Chondrocyte (in vitro differentiated cells): ENCODE results near the gene KERA. TPM values are rescaled to one million over a fixed set of nuclear protein-coding genes. Genes with fewer than 3 reads are reported as not detected.
A peak's percentile ranks its signal among the peaks of the same experiment; 100 is the strongest.
"Not testable (repeated sequence)": the region's sequence is repeated elsewhere in the genome, so short reads cannot be mapped to it uniquely, and the experiment has no call there.

Source experiments
- DNase-seq: peaks from one replicate; pipeline ENCODE4 v3.0.0; 2021; ENCODE audit warnings: mixed read lengths, low spot score
- H3K27ac Mint-ChIP-seq: one replicate; pipeline ENCODE4 v1.8.0; 2021; ENCODE audit warnings: mild to moderate bottlenecking, moderate library complexity, mixed read lengths; ENCODE audit not compliant: unreplicated experiment
- H3K27me3 Mint-ChIP-seq: 2 replicates; pipeline ENCODE4 v1.8.0; 2021; ENCODE audit warnings: low read depth, mixed read lengths
- H3K36me3 Mint-ChIP-seq: 2 replicates; pipeline ENCODE4 v1.8.0; 2021; ENCODE audit warnings: low read depth, mixed read lengths
- H3K4me1 Mint-ChIP-seq: 2 replicates; pipeline ENCODE4 v1.8.0; 2021; ENCODE audit warnings: low read depth, mild to moderate bottlenecking, mixed read lengths
- H3K4me3 Mint-ChIP-seq: one replicate; pipeline ENCODE4 v1.8.0; 2021; ENCODE audit warnings: mild to moderate bottlenecking, moderate library complexity, mixed read lengths; ENCODE audit not compliant: unreplicated experiment
- H3K9me3 Mint-ChIP-seq: 2 replicates; pipeline ENCODE4 v1.8.0; 2021; ENCODE audit warnings: low read depth, mixed read lengths
- total RNA-seq: library from RNA; stranded (reverse); gene quantifications from 3 replicates; pipeline ENCODE4 v1.2.1, GENCODE V29; 2021
- TF ChIP-seq, protein P1 (sequence below): fragments of 200-600 bp; sonication (generic); IDR thresholded peaks from 2 replicates; pipeline ENCODE4 v1.5.0; 2021; ENCODE audit warnings: antibody characterized with exemption, mild to moderate bottlenecking, moderate library complexity

KERA gene
- total RNA-seq, 1 donor from 2014 or later: not detected

DNA sequence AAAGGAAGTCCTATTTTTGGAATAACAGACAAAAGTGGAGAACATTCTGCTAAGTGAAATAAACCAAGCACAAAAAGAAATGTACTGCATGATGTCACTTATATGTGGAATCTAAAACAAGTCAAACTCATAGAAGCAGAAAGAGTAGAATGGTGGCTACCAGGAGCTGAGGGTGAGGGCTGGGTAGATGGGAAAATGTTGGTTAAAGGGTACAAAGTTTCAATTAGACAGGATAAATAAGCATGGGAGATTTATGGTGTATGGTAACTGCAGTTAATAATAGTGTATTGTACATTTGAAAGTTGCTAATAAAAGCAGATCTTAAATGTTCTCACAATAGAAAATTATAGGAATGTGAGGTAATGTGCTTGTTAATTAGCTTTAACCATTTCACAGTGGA lies 40.6 kb upstream of the KERA start:
- no peak for DNase-seq
- no peak overlapping the region for H3K4me3 Mint-ChIP-seq
- peak overlapping the region; percentile 96 for H3K27ac Mint-ChIP-seq
- peaks cover 67% of the 10 kb centered on the region for H3K4me1 Mint-ChIP-seq
- TF ChIP-seq, protein P1, sequence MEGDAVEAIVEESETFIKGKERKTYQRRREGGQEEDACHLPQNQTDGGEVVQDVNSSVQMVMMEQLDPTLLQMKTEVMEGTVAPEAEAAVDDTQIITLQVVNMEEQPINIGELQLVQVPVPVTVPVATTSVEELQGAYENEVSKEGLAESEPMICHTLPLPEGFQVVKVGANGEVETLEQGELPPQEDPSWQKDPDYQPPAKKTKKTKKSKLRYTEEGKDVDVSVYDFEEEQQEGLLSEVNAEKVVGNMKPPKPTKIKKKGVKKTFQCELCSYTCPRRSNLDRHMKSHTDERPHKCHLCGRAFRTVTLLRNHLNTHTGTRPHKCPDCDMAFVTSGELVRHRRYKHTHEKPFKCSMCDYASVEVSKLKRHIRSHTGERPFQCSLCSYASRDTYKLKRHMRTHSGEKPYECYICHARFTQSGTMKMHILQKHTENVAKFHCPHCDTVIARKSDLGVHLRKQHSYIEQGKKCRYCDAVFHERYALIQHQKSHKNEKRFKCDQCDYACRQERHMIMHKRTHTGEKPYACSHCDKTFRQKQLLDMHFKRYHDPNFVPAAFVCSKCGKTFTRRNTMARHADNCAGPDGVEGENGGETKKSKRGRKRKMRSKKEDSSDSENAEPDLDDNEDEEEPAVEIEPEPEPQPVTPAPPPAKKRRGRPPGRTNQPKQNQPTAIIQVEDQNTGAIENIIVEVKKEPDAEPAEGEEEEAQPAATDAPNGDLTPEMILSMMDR: no peak
- H3K36me3 Mint-ChIP-seq: peaks cover 5% of the 10 kb centered on the region
- no peaks in the 10 kb centered on the region for H3K27me3 Mint-ChIP-seq
- H3K9me3 Mint-ChIP-seq: peaks cover 2% of the 10 kb centered on the region

DNA sequence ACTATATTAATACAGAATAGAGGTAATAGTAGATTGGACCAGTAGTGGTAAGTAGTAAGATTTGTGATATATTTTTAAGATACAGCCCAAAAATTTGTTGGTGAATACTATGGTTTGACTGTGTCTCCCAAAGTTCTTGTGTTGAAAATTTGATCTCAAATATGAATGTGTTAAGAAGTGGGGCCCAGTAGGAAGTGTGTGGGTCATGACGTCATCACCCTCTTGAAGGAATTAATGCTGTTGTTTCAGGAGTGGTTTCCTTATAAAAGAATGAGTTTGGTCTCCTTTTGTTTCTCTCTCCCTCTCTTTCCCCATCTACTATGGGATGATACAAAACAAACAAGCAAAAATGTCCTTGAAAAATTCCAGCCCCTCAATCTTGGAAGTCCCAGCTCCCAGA lies 37.1 kb upstream of the KERA start:
- DNase-seq: no peak
- peaks cover 51% of the 10 kb centered on the region for H3K4me1 Mint-ChIP-seq
- TF ChIP-seq, protein P1: no peak
- peaks cover 10% of the 10 kb centered on the region for H3K36me3 Mint-ChIP-seq
- no peak overlapping the region for H3K27ac Mint-ChIP-seq
- H3K27me3 Mint-ChIP-seq: no peaks in the 10 kb centered on the region
- no peak overlapping the region for H3K4me3 Mint-ChIP-seq
- peaks cover 16% of the 10 kb centered on the region for H3K9me3 Mint-ChIP-seq

GRCh38 chr12:91094032-91094662 lies 36.3 kb upstream of the KERA start:
- Mint-ChIP-seq H3K4me3 (peak overlapping the region; percentile 21), H3K9me3 (peaks cover 24% of the 10 kb centered on the region), H3K27me3 (no peaks in the 10 kb centered on the region), H3K4me1 (peaks cover 43% of the 10 kb centered on the region), H3K27ac (peak overlapping the region; percentile 82), H3K36me3 (peaks cover 16% of the 10 kb centered on the region)
- TF ChIP-seq, protein P1: no peak
- DNase-seq: no peak

DNA sequence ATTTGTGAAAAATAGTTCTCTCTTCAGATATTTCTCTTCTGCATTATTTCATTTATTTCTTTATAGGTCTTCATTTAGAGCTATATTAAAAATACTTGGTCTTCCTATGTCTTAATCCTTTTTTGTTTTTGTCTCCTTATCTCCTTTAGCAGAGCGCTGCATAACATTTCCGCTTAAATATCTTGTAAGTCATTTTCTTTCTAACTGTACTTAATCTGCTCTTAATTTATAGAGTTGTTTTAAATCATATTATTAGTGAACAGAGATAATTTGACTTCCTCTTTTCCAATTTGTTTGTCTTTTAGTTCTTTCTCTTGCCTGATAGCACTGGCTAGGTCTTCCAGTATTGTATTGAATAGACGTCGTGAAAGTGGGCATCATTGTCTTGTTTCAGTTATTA lies 35.5 kb upstream of the KERA start:
- Mint-ChIP-seq H3K4me1 (peaks cover 36% of the 10 kb centered on the region), H3K36me3 (peaks cover 20% of the 10 kb centered on the region), H3K27ac (no peak overlapping the region), H3K27me3 (no peaks in the 10 kb centered on the region), H3K9me3 (peaks cover 32% of the 10 kb centered on the region), H3K4me3 (no peak overlapping the region)
- no peak for DNase-seq
- TF ChIP-seq, protein P1: no peak

DNA sequence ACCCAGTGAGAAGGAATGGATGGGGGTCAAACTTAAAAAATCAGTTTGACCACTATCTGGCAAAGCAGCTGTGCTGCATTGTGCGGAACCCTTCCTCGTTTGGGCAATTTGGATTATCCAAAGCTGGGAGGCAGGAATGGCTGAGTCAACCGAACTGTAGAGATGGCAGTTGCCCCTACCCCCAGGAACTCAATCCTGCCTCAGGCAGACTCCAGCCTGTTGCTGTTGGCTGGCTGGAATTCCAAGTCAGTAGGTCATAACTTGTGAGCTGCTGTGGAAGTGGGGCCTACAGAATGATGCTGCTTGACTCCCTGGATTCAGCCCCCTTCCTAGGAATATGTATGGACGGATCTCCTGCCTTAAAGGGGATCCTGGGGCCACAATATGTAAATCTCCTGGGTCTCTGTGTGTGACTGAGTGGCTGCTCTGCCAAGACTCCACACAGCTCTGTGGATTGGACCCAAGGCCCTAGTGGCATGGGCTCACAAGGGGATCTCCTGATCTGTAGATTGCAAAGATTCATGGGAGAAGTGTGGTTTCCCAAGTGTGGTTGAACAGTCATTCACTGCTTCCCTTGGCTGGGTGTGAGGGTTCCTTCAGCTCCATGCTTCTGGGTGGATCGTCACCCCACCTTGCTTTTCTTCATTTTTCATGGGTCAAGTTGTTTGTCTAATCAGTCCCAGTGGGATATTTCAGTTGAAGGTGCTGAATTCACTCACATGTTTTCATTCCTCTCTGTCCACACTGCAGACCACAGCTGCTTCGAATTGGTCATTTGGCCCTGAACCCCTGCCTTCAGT lies 34.3 kb upstream of the KERA start:
- TF ChIP-seq, protein P1: no peak
- no peak for DNase-seq
- peak overlapping the region; percentile 9 for H3K27ac Mint-ChIP-seq
- peaks cover 28% of the 10 kb centered on the region for H3K4me1 Mint-ChIP-seq
- no peak overlapping the region for H3K4me3 Mint-ChIP-seq
- H3K9me3 Mint-ChIP-seq: peaks cover 41% of the 10 kb centered on the region
- H3K27me3 Mint-ChIP-seq: no peaks in the 10 kb centered on the region
- peaks cover 20% of the 10 kb centered on the region for H3K36me3 Mint-ChIP-seq

- H3K36me3 Mint-ChIP-seq: peaks cover 20% of the 10 kb centered on the region
- not testable (repeated sequence) for H3K27ac Mint-ChIP-seq, H3K4me3 Mint-ChIP-seq
Measured at GRCh38 chr12:91089953-91090352, 32.1 kb upstream of the KERA start.

More at GRCh38 chr12:91089953-91090352, 32.1 kb upstream of the KERA start:
- not testable (repeated sequence) for DNase-seq, H3K27me3 Mint-ChIP-seq
- H3K9me3 Mint-ChIP-seq: peaks cover 39% of the 10 kb centered on the region
- H3K4me1 Mint-ChIP-seq: peaks cover 24% of the 10 kb centered on the region
